SK-MEL-5 (cell line): ENCODE measurements around the gene CDH26. TPM values are rescaled to one million over a fixed set of nuclear protein-coding genes. Genes with fewer than 3 reads are reported as not detected.
"Not testable (repeated sequence)": the region's sequence is repeated elsewhere in the genome, so short reads cannot be mapped to it uniquely, and the experiment has no call there.

Experiments
- DNase-seq: peaks from one replicate; pipeline ENCODE4 v3.0.0-alpha.2; 2016; ENCODE audit warnings: low read depth, low spot score
- in situ Hi-C: cut with HindIII; loops from 2 replicates; pipeline ENCODE4 v1.10.0; 2016; ENCODE audit warnings: low sequenced_read_pairs, high pct_unique_total_duplicates, low pct_unique_long_range_greater_than_20kb
- total RNA-seq: library from RNA; depleted of rRNA; stranded (reverse); fragments of >200 nt; shearing (Covaris generic); gene quantifications from 2 replicates; pipeline ENCODE4 v1.2.3, GENCODE V29; 2014

The CDH26 gene
- total RNA-seq, 1 experiment from 2014 or later = 0.45 TPM

DNA sequence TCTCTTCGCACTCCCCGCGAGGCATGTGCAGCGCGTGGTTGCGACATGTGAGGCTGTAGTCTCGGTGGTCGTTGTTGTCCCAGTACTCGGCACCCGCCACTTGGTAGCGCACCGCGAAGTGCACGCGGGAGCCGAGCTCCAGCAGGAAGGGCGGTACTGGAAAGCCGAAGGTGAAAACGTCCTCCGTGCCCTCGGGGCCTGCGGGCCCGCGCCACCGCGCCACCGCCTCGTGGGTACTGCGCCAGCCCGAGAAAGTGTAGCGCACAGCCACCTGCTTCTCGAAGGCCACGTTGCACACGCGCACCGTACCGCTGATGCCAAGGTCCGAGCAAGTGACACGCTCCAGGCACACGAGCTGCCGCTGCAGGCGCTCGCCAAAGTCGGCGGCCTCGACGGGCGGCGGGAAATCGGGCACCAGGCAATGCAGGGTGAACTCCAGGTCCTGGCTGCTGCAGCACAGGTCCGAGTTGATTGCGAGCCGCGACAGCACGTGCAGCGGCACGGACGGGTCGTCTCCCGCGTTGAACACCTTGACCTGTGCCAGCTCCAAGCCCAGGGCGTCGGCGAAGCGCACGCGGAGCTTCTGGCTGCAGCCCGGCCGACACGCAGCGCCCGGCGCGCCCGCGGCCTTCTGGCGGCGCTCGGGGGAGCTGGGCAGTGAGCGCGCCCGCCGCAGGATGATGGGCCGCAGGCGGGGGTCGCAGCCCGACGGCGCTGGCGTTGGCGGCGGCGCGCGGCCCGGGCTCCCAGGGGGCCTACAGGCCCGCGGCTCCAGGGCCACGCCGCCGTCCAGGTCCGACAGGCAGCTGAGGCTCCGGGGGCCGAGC, 19.0 kb upstream of the CDH26 start:
- no peak for DNase-seq
- in situ Hi-C loops = no loop called here

GRCh38 chr20:59939879-59940128, 18.4 kb upstream of the CDH26 start:
- no peak for DNase-seq
- in situ Hi-C loops = no loop called here

DNA sequence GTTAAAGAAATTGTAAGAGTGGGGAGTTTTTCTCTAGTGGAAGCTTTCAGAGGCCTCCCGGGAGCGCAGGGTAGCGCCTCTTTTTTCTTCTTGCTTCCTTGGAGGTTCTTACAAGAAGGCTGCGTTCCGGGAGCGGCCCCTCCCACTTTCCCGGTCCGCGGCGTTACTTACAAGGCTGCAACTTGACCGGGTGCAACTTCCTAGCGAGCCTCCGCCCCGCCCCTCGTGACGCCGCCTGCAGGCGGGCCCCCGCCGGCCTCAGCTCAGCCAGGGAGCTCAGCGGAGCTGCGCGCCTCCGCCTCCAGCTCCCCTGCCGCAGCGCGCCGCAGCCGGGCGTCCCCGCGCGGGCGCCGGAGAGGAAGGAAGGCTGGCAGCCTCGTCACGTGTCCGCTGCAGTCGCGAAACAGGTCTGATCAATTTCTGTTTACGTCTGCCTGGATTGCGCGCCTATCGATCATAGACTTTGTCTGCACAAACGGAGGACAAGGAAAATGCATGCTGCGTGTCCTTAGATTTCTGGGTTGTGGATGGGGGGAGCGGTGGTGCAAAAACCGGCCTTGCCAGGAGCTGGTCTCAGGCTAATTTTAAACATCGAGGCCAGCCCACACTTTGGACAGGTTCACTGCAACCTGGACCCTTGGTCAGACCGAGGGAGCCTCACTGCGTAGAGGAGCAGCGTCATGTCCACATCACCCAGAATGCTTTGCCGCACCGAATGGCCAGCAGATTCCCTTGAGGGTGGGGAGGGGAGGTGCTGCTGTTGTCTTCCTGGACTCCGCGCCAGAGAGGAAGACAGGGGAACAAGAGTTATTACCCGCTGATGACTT, 17.9 kb upstream of the CDH26 start, which contains the start of the genes FAM217B and PPP1R3D:
FAM217B (plus strand) TSS at position 261 of the 827 bp plus-strand sequence. CDS start 3,555 bp downstream, outside the sequence.
PPP1R3D (minus strand) TSS at position 177 of the 827 bp plus-strand sequence. CDS start 374 bp downstream, outside the sequence.
- in situ Hi-C loops = no loop called here
- peak; percentile 94 for DNase-seq

DNA sequence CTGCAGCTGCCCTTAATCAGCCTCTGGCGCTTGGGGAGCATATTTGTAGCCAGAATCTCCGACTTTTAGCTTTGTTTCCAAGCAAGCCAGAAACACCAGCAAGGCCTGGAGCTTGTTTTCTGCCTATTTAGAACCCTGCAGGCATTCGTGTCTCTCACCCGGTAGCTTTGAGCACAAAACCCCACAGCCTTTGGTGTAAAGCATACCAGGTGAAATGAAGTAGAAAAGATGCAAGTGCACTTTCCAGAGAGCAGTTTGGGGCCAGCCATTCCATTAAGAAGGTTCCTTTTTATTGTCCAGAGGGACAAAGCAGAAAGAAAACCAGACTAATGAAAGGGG, 17.3 kb upstream of the CDH26 start:
- DNase-seq = no peak
- in situ Hi-C loops = no loop called here

DNA sequence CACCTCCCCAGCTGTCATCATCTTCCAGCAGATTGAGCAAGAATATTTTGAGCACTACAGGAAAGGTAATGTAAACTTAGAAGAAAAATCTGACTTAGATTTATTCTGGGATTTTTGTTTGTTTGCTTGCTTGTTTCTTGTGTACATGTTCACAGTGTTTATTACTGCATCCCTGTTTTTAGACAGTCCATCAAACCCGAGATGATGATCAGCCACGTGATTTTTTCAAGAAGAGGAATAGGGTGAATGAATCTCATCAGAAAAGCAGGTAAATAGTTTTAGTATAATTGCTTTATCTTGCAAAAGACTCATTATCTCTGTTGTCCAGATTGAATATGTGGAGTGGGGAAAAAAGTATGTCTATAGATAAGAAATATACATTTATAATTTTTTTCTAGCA, 16.0 kb upstream of the CDH26 start:
- no peak for DNase-seq
- in situ Hi-C loops = no loop called here

DNA sequence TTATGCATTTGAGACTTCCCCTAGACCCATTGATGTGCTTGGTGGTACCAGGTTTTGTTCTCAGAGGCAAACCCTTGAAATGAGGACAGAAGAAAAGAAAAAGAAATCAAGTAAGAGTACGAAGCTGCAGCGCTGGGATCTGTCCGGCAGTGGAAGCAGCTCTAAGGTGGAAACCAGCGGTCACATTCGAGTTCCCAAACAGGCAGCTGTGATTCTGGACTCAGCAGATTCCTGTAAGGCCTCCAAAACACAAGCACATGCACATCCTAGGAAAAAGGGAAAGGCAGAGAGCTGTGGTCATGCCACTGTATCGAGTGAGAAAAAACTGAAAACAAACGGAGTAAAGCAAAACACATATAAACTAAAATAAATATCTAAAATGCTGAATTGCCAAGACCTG, 13.5 kb upstream of the CDH26 start:
- in situ Hi-C loops = no loop called here
- DNase-seq = no peak

DNA sequence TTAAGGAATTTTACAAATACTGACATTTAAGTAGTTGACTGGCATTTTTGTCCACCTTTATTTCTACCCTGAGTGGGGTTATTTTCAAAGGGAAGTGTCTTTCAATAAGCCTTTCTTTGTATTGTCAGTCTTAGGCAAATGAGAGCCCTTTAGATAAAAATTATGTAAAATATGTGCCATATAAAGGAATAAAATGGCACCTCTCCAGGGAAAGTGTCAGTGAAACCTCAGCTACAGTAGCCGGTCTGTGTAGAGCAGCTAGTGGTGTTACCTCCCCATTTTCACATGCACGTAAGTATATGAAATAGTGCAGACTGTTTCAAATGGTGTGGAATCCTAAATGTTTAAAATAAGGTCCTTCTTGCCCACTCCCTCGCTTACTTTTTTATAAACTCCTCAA, 13.0 kb upstream of the CDH26 start:
- no peak for DNase-seq
- in situ Hi-C loops = no loop called here

- no peak for DNase-seq
- in situ Hi-C loops = no loop called here
Observed at GRCh38 chr20:59945731-59946130, 12.5 kb upstream of the CDH26 start.

DNA sequence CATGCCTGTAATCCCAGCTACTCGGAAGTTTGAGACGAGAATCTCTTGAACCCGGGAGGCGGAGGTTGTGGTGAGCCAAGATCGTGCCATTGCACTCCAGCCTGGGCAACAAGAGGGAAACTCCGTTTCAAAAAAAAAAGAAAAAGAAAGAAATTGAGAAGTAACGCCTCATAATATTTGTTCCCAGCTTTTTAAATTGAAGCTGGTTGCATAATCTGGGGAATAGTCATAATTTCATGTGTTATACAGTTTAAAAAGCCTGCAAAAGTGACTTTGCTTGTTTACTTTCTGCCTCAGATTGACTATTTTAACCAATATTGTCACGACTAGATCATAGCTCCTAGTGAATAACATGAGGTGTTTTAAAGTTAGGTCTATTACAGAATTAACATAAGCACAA, 10.8 kb upstream of the CDH26 start:
- DNase-seq = no peak
- in situ Hi-C loops = no loop called here

DNA sequence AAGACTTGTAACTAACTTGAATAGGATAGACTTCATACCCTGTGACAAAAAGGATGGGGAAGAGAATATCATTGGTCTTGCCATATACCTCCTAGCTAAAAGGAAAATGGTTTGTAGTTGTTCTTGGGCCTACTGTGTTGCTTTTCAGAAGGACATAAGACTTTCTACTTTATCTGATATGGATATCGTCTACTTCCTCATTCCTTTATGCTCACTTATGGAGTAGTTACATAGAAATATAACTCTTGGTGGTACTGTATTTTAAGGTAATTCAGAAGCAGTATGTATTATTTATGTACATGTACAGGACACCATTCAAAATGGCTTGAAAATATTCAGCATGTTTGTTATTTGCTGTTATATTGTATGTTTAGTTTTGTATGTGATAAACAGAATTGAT, 10.0 kb upstream of the CDH26 start:
- in situ Hi-C loops = no loop called here

GRCh38 chr20:59948828-59949720, 9.1 kb upstream of the CDH26 start:
- in situ Hi-C loops = no loop called here
- DNase-seq = peak; percentile 74

More for the DNA sequence above, 10.0 kb upstream of the CDH26 start:
- no peak for DNase-seq

GRCh38 chr20:59949911-59950310, 8.3 kb upstream of the CDH26 start:
- in situ Hi-C loops = no loop called here

DNA sequence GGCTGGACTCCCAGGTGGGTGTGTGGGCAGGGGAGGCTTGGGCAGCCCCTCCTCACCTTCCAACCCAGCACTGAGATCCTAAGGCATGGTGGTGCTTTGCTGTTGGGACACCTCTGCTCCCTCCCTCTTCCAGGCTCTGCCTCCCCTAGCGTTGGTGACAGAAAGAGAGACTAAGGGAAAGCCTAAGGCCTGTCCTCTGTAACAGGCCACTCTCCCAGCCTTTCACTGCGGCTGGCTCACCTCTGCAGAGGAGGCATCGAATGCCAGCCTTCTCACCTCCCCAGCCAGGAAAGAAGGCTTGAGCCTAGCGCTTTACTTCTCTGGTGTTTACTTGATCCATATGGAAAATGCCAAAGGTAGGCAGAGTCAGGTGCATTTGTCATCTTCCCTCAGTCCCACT, 3.5 kb upstream of the CDH26 start:
- in situ Hi-C loops = no loop called here
- no peak for DNase-seq

More at GRCh38 chr20:59949911-59950310, 8.3 kb upstream of the CDH26 start:
- DNase-seq = no peak

DNA sequence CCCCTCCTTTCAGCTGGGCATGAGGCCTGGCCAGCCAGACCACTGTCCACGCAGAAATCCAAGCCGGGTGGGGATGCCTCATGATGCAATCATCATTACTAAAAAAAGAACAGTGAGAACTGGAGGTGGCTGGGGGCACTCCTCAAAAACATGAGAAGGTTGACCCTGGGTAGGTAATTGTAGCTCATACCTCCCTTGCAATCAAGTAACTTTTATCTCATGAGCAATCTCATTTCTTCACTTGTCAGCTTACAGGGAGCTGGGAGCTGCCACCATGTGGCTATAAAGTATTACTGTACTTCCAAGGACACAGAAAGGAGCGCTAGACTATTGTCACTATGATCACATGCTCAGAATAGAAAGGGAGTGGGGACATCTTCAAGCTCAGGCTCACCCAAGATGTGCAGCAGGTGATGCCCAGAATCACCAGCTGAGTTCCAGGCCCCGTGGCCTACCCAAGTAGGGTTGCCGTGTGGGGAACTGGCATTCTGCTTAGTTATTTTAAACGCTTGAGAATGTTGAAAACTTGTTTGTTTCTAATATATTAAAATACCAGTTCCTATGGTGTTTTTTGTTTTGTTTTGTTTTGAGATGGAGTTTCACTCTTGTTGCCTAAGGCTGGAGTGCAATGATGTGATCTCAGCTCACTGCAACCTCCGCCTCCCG, 3.0 kb upstream of the CDH26 start:
- peak; percentile 36 for DNase-seq
- in situ Hi-C loops = no loop called here

DNA sequence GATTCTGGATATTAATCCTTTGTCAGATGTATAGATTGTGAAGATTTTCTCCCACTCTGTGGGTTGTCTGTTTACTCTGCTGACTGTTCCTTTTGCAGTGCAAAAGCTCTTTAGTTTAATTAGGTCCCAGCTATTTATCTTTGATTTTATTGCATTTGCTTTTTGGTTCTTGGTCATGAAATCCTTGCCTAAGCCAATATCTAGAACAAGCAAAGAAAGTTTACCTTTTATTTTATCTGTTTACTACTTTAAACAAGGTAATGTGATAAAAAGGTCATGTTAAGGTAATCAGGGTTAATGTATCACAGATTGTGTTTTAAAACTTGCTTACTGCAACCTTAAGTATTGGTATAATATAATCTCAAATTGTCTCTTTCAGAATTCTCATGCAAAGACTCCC, 655 bp upstream of the CDH26 start:
- DNase-seq, in situ Hi-C loops: not testable (repeated sequence)

- DNase-seq = no peak
- in situ Hi-C loops = no loop called here
Observed at GRCh38 chr20:59958626-59959025, 403 bp downstream of the CDH26 start.

GRCh38 chr20:59961423-59961822, 3.2 kb downstream of the CDH26 start:
- no peak for DNase-seq
- in situ Hi-C loops = no loop called here
